Esophagus muscularis mucosa (tissue), 4 donors: ENCODE measurements around the gene ARID5A.

Experiments
- CTCF ChIP-seq, 3 experiments: fragments of 200-600 bp in 2 of 3; fragments of 450-650 bp in 1 of 3; sonication (generic) in 2 of 3; IDR thresholded peaks; one replicate each; pipeline ENCODE4 v1.5.1; 2017 to 2019; ENCODE audit warnings: antibody characterized with exemption in 3 of 3, mild to moderate bottlenecking in 2 of 3, moderate library complexity in 1 of 3
- EP300 ChIP-seq: sonication (generic); formaldehyde crosslinking; IDR thresholded peaks from one replicate; pipeline ENCODE4 v1.6.1; 2017; ENCODE audit warnings: antibody characterized with exemption
- POLR2A ChIP-seq: fragments of 450-650 bp; IDR thresholded peaks from one replicate; pipeline ENCODE4 v1.6.1; 2017; ENCODE audit warnings: antibody characterized with exemption, moderate library complexity, mild to moderate bottlenecking, low read depth
- POLR2AphosphoS5 ChIP-seq, 2 donors: sonication (generic); formaldehyde crosslinking; IDR thresholded peaks; one replicate each; pipeline ENCODE4 v1.6.1; 2017; ENCODE audit warnings: antibody characterized with exemption in 2 of 2

- TF ChIP-seq CTCF (IDR thresholded peaks at IDR 0.05), result no peak
- TF ChIP-seq EP300, result peak; percentile 30
- peak; percentile 37 to 48 for TF ChIP-seq POLR2AphosphoS5 (IDR thresholded peaks at IDR 0.05)
- no peak for TF ChIP-seq POLR2A
Observed at GRCh38 chr2:96528006-96528699, 8.4 kb upstream of the ARID5A start.
